Neuronal stem cell (in vitro differentiated cells): Measurements from ENCODE around the gene PTPRD.

Experiments
- DNase-seq: peaks from one replicate; pipeline ENCODE4 v3.0.0-alpha.2; 2013; ENCODE audit warnings: low spot score
- H2AFZ ChIP-seq: one replicate; pipeline ENCODE4 v1.6.1; 2013; ENCODE audit warnings: mild to moderate bottlenecking, low read length, inconsistent platforms
- H2AK5ac ChIP-seq: 2 replicates; pipeline ENCODE4 v1.6.1; 2013; ENCODE audit warnings: low read depth, mild to moderate bottlenecking, inconsistent platforms, low read length, moderate library complexity, mixed read lengths
- H2BK120ac ChIP-seq: 2 replicates; pipeline ENCODE4 v1.6.1; 2013; ENCODE audit warnings: low read depth, mild to moderate bottlenecking, inconsistent platforms, low read length, moderate library complexity, mixed read lengths
- H2BK12ac ChIP-seq: one replicate; pipeline ENCODE4 v1.6.1; 2013; ENCODE audit warnings: low read length, inconsistent platforms
- H2BK15ac ChIP-seq: 2 replicates; pipeline ENCODE4 v1.6.1; 2013; ENCODE audit warnings: mild to moderate bottlenecking, low read length, inconsistent platforms, mixed read lengths
- H2BK5ac ChIP-seq: one replicate; pipeline ENCODE4 v1.6.1; 2013; ENCODE audit warnings: inconsistent platforms, mild to moderate bottlenecking, low read length, moderate library complexity
- H3K14ac ChIP-seq: one replicate; pipeline ENCODE4 v1.6.1; 2013; ENCODE audit warnings: low read length, inconsistent platforms
- H3K18ac ChIP-seq: 2 replicates; pipeline ENCODE4 v1.6.1; 2013; ENCODE audit warnings: low read length, inconsistent platforms
- H3K23ac ChIP-seq: 2 replicates; pipeline ENCODE4 v1.6.1; 2013; ENCODE audit warnings: low read depth, mild to moderate bottlenecking, mixed read lengths, low read length, inconsistent platforms; ENCODE audit not compliant: poor library complexity
- H3K27ac ChIP-seq: replicated peaks from 3 replicates; pipeline ENCODE4 v1.5.1; 2013; ENCODE audit warnings: low read length, inconsistent platforms
- H3K27me3 ChIP-seq, 3 experiments: 2 replicates each; pipeline ENCODE4 v1.6.1; 2013; ENCODE audit warnings: low read length in 3 of 3, mild to moderate bottlenecking in 2 of 3, inconsistent platforms in 1 of 3, low read depth in 1 of 3, mixed read lengths in 1 of 3, moderate library complexity in 1 of 3; ENCODE audit not compliant: control insufficient read depth in 3 of 3, insufficient read depth in 3 of 3
- H3K36me3 ChIP-seq, 2 donors: replicated peaks in 1 of 2; 2 replicates each; pipeline ENCODE4 v1.6.1; 2013; ENCODE audit warnings: low read length in 2 of 2; ENCODE audit not compliant: control insufficient read depth in 2 of 2, insufficient read depth in 2 of 2
- H3K4ac ChIP-seq: 2 replicates; pipeline ENCODE4 v1.6.1; 2013; ENCODE audit warnings: inconsistent platforms, mild to moderate bottlenecking, low read length, moderate library complexity
- H3K4me1 ChIP-seq, 2 donors: 1 replicate in 1 of 2; 2 replicates in 1 of 2; pipeline ENCODE4 v1.6.1; 2013; ENCODE audit warnings: low read length in 2 of 2, low read depth in 1 of 2; ENCODE audit not compliant: control insufficient read depth in 2 of 2, insufficient read depth in 1 of 2
- H3K4me2 ChIP-seq: one replicate; pipeline ENCODE4 v1.6.1; 2013; ENCODE audit warnings: mild to moderate bottlenecking, low read length, inconsistent platforms; ENCODE audit not compliant: insufficient read depth, poor library complexity, severe bottlenecking
- H3K4me3 ChIP-seq, 2 donors: 2 replicates each; pipeline ENCODE4 v1.5.1; 2013; ENCODE audit warnings: low read length in 2 of 2, mild to moderate bottlenecking in 2 of 2, inconsistent platforms in 1 of 2, moderate library complexity in 1 of 2
- H3K79me1 ChIP-seq: one replicate; pipeline ENCODE4 v1.6.1; 2013; ENCODE audit warnings: low read depth, mild to moderate bottlenecking, inconsistent platforms, low read length, moderate library complexity
- H3K9ac ChIP-seq: one replicate; pipeline ENCODE4 v1.6.1; 2013; ENCODE audit warnings: mild to moderate bottlenecking, low read depth, low read length, inconsistent platforms; ENCODE audit not compliant: poor library complexity
- H3K9me3 ChIP-seq, 2 donors: replicated peaks in 1 of 2; 2 replicates each; pipeline versions ENCODE3 to v1.6.1; 2013; ENCODE audit warnings: low read length in 2 of 2, mild to moderate bottlenecking in 2 of 2, inconsistent platforms in 1 of 2, low read depth in 1 of 2, mixed read lengths in 1 of 2, moderate library complexity in 1 of 2; ENCODE audit not compliant: control insufficient read depth in 2 of 2, insufficient read depth in 1 of 2
- H4K8ac ChIP-seq: one replicate; pipeline ENCODE4 v1.6.1; 2013; ENCODE audit warnings: low read depth, mild to moderate bottlenecking, inconsistent platforms, low read length, moderate library complexity
- H4K91ac ChIP-seq: one replicate; pipeline ENCODE4 v1.6.1; 2013; ENCODE audit warnings: low read length, low read depth, mild to moderate bottlenecking, inconsistent platforms; ENCODE audit not compliant: poor library complexity
- WGBS, 2 donors: extraction: QIAGEN DNeasy Blood & Tissue Kit; methylation state at CpG; one replicate each; pipeline ENCODE4 v1.1.7; 2013; ENCODE audit warnings: missing lambda C conversion rate in 2 of 2, mixed read lengths in 1 of 2; ENCODE audit not compliant: insufficient read length in 2 of 2, insufficient replicate concordance in 1 of 2; ENCODE audit errors: extremely low coverage in 2 of 2; 5-methylcytosine and 5-hydroxymethylcytosine counted together

The PTPRD gene

DNA sequence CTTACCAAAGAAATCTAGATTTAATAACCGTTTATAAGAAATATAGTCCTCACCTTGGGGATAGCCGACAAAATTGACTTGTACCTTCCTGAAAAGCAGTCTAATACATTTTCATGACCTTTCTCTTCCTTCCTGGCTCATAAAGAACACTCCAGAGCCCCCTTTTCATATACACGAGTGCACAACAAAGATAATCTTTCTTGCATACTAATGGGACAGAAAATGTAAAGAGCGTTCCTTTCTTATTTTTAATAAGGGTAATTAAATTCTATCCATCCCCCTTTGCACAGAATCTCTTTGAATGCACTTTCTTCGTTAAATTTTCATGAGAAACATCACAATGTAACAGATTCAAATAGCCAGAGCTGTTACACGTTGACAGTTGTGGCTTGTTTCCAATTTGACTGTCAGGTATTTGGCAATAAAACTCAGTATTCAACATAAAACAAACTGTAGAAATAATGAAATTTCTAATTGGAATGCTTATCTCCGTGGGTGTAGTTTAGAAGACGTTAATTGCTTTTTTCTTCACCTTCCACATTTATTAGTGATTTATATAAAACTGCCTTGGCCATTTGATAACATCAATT, 2080.9 kb downstream of the PTPRD start:
- Histone ChIP-seq H3K9ac (no peak overlapping the region), H4K91ac (no peak overlapping the region), H3K23ac (no peak overlapping the region), H2BK12ac (no peak overlapping the region), H2BK15ac (no peak overlapping the region), H3K4me3 (no peak overlapping the region), H3K9me3 (no peaks in the 10 kb centered on the region), H2AFZ (no peak overlapping the region), H3K27ac (no peak overlapping the region), H2BK5ac (no peak overlapping the region), H3K27me3 (no peaks in the 10 kb centered on the region), H2BK120ac (no peak overlapping the region), H3K14ac (no peak overlapping the region), H3K4me1 (peaks cover 5 to 8% of the 10 kb centered on the region in 2 donors), H4K8ac (no peak overlapping the region), H3K18ac (no peak overlapping the region), H3K79me1 (no peaks in the 10 kb centered on the region), H2AK5ac (no peak overlapping the region), H3K4me2 (no peak overlapping the region), H3K4ac (no peak overlapping the region), H3K36me3 (no peaks in the 10 kb centered on the region)
- WGBS, 2 donors = no CpG with 5 or more reads among the region's 8 CpGs
- no peak for DNase-seq

DNA sequence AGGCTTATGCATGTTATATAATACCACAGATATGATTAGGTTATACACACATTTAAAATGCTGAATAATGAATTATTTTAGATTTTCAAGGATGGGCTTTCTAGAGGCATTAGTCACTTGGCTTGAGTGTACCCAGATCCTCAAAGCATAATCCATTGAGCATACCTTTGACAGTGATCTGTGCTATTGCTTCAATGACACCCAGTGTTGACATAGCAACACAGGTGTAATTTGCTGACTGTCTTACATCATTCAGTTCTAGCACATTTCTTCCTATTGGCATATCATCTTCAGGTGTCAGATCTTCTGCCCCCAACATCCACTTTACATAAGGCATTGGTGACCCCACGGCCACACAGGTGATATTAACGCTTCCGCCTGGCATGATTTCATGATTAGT, 2091.7 kb downstream of the PTPRD start:
- Histone ChIP-seq H2BK120ac (no peak overlapping the region), H2BK5ac (no peak overlapping the region), H3K23ac (no peak overlapping the region), H3K9ac (no peak overlapping the region), H3K4me3 (no peak overlapping the region), H3K14ac (no peak overlapping the region), H2AFZ (no peak overlapping the region), H3K36me3 (peaks cover 8 to 44% of the 10 kb centered on the region in 2 donors), H2BK15ac (no peak overlapping the region), H3K4me1 (no peaks in the 10 kb centered on the region), H3K18ac (no peak overlapping the region), H4K91ac (no peak overlapping the region), H2AK5ac (no peak overlapping the region), H3K4me2 (no peak overlapping the region), H3K4ac (no peak overlapping the region), H3K79me1 (no peaks in the 10 kb centered on the region), H3K27ac (no peak overlapping the region), H3K27me3 (no peaks in the 10 kb centered on the region), H4K8ac (no peak overlapping the region), H3K9me3 (peaks cover 0 to 2% of the 10 kb centered on the region in 2 donors), H2BK12ac (no peak overlapping the region)
- WGBS, 2 donors = no CpG with 5 or more reads among the region's 3 CpGs
- DNase-seq = no peak

DNA sequence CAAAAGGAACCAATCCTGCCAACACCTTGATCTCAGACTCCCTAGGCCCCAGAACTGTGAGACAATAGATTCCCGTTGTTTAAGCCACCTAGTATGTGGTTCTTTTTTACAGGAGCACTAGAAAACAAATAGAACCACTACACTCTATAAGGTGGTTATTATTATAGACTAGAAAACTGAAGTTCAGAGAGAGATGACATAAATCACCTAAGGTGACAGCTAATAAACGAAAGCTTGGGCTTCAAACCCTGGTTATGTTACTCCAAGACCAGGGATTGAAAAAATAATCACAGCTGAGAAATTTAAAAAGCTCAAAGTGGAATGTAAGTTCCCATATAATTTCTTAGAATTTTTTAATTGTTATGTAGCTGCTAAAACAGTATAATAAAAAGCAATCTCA, 2097.1 kb downstream of the PTPRD start:
- Histone ChIP-seq H2BK120ac (no peak overlapping the region), H2AFZ (no peak overlapping the region), H4K8ac (no peak overlapping the region), H3K4me1 (no peaks in the 10 kb centered on the region), H3K9ac (no peak overlapping the region), H3K36me3 (peaks cover 4 to 20% of the 10 kb centered on the region in 2 donors), H3K27ac (no peak overlapping the region), H3K79me1 (no peaks in the 10 kb centered on the region), H3K14ac (no peak overlapping the region), H2BK12ac (no peak overlapping the region), H3K23ac (no peak overlapping the region), H3K9me3 (peaks cover 0 to 3% of the 10 kb centered on the region in 2 donors), H3K4ac (no peak overlapping the region), H2BK15ac (no peak overlapping the region), H4K91ac (no peak overlapping the region), H2BK5ac (no peak overlapping the region), H3K27me3 (no peaks in the 10 kb centered on the region), H3K4me3 (no peak overlapping the region), H3K18ac (no peak overlapping the region), H3K4me2 (no peak overlapping the region), H2AK5ac (no peak overlapping the region)
- no CpG with 5 or more reads among the region's 2 CpGs for WGBS, 2 donors
- DNase-seq = no peak

- Histone ChIP-seq H3K4me1 (no peaks in the 10 kb centered on the region), H3K23ac (no peak overlapping the region), H4K91ac (no peak overlapping the region), H3K36me3 (peaks cover 4 to 13% of the 10 kb centered on the region in 2 donors), H3K9me3 (peaks cover 0 to 3% of the 10 kb centered on the region in 2 donors), H2BK120ac (no peak overlapping the region), H2AK5ac (no peak overlapping the region), H3K14ac (no peak overlapping the region), H3K27me3 (no peaks in the 10 kb centered on the region), H2BK15ac (no peak overlapping the region), H2BK5ac (no peak overlapping the region), H2BK12ac (no peak overlapping the region), H3K4me2 (no peak overlapping the region), H3K79me1 (no peaks in the 10 kb centered on the region), H4K8ac (no peak overlapping the region), H3K27ac (no peak overlapping the region), H3K18ac (no peak overlapping the region), H2AFZ (no peak overlapping the region), H3K4ac (no peak overlapping the region), H3K9ac (no peak overlapping the region), H3K4me3 (no peak overlapping the region)
- no CpG with 5 or more reads among the region's 5 CpGs for WGBS, 2 donors
- no peak for DNase-seq
Measured at GRCh38 chr9:8514760-8515159, 2098.0 kb downstream of the PTPRD start.
